GM13976 (cell line): ENCODE results near the gene B9D2.
"Not testable (repeated sequence)": the region's sequence is repeated elsewhere in the genome, so short reads cannot be mapped to it uniquely, and the experiment has no call there.

Experiments
- DNase-seq: peaks from one replicate; pipeline ENCODE4 v3.0.0; 2012; ENCODE audit warnings: low spot score
- in situ Hi-C: fragments of 300-500 bp; cut with MboI; formaldehyde crosslinking; loops from one replicate; pipeline ENCODE4 v1.12.0; 2022; ENCODE audit warnings: low sequenced_read_pairs, mixed read lengths, inconsistent platforms; ENCODE audit not compliant: unreplicated experiment
- TF ChIP-seq, protein P1 (sequence below): IDR thresholded peaks from 2 replicates; pipeline ENCODE4 v1.5.1; 2012; ENCODE audit warnings: borderline replicate concordance, mild to moderate bottlenecking; ENCODE audit not compliant: insufficient read depth; ENCODE audit errors: extremely low read depth, missing control alignments, control extremely low read depth

Gene B9D2

GRCh38 chr19:41363753-41364523 lies at the start of gene B9D2:
TSS of gene B9D2 (minus strand) at chr19:41364149. CDS start at chr19:41363519, 630 bp downstream.
- TF ChIP-seq, protein P1, sequence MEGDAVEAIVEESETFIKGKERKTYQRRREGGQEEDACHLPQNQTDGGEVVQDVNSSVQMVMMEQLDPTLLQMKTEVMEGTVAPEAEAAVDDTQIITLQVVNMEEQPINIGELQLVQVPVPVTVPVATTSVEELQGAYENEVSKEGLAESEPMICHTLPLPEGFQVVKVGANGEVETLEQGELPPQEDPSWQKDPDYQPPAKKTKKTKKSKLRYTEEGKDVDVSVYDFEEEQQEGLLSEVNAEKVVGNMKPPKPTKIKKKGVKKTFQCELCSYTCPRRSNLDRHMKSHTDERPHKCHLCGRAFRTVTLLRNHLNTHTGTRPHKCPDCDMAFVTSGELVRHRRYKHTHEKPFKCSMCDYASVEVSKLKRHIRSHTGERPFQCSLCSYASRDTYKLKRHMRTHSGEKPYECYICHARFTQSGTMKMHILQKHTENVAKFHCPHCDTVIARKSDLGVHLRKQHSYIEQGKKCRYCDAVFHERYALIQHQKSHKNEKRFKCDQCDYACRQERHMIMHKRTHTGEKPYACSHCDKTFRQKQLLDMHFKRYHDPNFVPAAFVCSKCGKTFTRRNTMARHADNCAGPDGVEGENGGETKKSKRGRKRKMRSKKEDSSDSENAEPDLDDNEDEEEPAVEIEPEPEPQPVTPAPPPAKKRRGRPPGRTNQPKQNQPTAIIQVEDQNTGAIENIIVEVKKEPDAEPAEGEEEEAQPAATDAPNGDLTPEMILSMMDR: no peak
- in situ Hi-C loops: no loop called here
- peak; percentile 96 for DNase-seq

DNA sequence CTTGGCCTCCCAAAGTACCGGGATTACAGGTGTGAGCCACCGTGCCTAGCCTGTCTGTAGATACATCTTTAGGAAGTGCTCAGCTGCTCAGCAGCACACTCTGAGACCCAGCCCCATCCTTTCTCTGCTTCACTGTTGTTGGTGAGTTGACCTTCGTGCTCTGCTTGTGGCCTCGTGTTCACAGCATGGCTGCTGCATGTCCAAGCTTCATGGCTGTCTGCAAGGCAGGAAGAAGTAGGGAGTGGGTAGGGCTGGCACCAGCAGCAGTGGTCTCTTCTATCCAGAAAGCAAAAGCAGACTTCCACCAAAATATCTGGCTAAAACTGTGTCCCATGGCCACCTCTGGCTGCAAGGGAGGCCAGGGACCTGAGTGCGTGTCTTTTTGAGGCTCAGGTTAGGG lies 49.0 kb upstream of the B9D2 start:
- in situ Hi-C loops: no loop called here
- TF ChIP-seq, protein P1: no peak
- DNase-seq: no peak

DNA sequence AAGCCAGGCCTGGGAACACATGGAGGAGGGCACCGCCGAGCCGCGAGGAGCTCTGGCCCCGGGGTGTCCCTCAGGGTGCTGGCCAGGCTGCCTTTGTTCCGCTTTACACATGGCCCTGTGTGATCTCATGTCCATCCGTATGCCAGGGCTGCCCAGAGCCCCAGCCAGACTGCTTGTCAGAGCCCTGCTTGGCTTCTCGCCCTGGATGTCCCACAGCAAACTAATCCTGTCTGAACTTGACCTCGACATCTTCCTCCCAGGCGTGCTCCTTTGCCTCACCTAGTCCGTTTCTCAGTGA lies 48.0 kb upstream of the B9D2 start:
- TF ChIP-seq, protein P1: no peak
- DNase-seq: no peak
- in situ Hi-C loops: no loop called here

GRCh38 chr19:41411100-41411967 lies 47.4 kb upstream of the B9D2 start:
- TF ChIP-seq, protein P1: no peak
- DNase-seq: no peak
- in situ Hi-C loops: no loop called here

GRCh38 chr19:41410336-41411054 lies 46.5 kb upstream of the B9D2 start:
- in situ Hi-C loops: no loop called here
- no peak for DNase-seq
- TF ChIP-seq, protein P1: no peak

DNA sequence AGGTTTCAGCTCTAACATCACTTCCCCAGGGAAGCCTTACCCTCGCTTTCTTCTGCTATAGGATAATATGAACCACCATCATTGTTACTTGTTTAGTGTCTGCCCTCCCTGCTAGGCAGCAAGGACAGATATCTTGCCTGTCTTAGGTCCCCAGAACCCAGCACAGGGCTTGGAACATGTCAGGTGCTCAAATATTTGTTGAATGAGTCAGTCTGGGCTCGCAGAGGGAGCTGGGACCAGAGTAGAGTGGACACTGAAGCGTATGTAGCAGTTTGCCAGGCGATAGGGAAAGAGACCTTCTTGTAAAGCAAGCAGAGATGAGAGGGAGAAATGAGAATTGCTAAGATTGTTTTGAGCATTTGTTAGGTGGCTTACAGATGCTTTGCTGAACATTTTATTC lies 45.3 kb upstream of the B9D2 start:
- TF ChIP-seq, protein P1: no peak
- DNase-seq: no peak
- in situ Hi-C loops: no loop called here

DNA sequence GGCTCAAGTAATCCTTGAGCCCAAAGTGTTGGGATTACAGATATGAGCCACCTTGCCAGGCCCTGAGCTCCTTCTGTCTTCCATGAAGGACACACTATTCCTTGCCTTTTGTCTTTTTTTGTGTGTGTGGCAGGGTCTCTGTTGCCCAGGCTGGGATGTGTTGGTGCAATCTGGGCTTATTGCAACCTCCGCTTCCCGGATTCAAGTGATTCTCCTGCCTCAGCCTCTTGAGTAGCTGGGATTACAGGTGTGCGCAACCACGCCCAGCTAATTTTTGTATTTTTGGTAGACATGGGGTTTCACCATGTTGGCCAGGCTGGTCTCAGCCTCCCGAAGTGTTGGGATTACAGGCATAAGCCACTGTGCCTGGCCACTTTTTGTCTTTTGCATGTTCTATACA lies 44.9 kb upstream of the B9D2 start:
- in situ Hi-C loops, DNase-seq: not testable (repeated sequence)
